ENCODE results near the gene PRSS38. TPM values are rescaled to one million over a fixed set of nuclear protein-coding genes. Genes with fewer than 3 reads are reported as not detected.
"Not testable (repeated sequence)": the region's sequence is repeated elsewhere in the genome, so short reads cannot be mapped to it uniquely, and the experiment has no call there.

PRSS38 gene
- polyA plus RNA-seq, 4 donors: not detected

DNA sequence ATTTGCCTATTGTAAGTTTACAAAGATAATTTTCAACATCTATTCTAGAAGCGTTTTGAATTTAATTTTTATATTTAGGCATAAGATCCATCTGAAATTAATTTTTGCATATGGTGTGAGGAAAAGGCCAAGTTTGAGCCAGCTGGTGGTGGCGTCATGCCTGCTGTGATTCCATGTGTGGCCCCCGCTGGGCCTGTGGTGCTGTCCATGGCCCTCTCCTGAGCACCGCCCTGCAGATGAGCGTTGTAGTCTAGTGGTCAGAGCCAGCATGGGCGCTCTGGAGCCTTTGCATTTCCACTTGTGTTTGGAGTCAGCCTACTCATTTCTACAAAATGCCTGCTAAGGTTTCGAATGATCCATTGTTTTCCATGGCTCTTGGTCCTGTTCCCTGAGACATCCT lies 22.7 kb downstream of the PRSS38 start:
- DNase-seq (ENCODE audit: low read depth in 4 of 4, low spot score in 3 of 4): no peak

DNA sequence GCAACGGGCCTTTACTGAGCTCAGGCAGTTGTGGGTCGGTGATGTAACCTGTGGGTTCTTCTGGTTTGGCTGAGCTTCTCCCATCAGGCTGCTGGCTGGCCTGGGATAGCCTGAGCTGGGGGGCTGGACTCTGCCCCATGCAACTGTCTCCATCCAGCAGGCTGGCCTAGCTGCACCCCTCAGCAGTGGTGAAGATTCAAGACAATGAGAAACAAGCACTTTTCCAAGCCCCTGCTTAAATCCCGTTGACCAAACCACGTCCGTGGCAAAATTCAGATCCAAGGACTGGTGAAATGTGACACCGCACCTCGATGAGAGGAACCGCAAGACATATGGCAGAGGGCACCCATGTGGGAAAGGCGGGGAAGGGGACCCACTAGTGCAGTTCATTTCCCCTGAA lies 25.6 kb downstream of the PRSS38 start:
- no peak for DNase-seq (ENCODE audit: low read depth in 4 of 4, low spot score in 3 of 4)

DNA sequence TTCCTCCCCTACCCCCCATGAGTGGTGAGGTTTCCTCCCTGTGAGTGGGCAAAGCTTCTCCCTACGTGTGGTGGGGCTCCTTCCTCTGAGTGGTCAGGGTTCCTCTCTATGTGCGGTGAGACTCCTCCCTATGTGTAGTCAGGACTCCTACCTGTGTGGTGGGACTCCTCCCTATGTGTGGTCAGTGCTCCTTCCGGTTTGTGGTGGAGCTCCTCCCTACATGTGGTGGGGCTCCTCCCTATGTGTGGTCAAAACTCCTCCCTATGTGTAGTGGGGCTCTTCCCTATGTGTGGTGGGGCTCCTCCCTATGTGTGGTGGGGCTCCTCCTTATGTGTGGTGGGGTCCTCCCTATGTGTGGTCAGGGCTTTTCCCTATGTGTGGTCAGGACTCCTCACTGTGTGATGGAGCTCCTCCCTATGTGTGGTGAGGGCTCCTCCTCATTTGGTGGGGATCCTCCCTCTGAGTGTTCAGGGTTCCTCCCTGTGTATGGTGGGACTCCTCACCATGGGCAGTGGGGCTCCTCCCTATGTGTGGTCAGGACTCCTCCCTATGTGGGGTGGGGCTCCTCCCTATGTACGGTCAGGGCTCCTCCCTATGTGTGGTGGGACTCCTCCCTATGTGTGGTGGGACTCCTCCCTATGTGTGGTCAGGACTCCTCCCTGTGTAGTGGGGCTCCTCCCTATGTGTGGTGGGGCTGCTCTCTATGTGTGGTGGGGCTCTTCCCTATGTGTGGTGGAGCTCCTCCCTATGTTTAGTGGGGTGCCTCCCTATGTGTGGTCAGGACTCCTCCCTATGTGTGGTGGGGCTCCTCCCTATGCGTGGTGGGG lies 29.1 kb downstream of the PRSS38 start:
- DNase-seq (ENCODE audit: low read depth in 4 of 4, low spot score in 3 of 4): no peak

DNA sequence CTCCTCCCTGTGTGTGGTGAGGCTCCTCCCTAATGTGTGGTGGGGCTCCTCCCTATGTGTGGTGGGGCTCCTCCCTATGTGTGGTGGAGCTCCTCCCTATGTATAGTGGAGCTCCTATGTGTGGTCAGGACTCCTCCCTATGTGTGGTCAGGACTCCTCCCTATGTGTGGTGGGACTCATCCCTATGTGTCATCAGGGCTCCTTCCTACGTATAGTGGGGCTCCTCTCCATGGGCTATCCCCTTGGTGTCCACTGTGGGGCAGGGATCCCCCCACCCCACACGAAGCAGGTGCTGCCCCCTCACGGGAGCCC lies 29.6 kb downstream of the PRSS38 start:
- DNase-seq (ENCODE audit: low read depth in 4 of 4, low spot score in 3 of 4): no peak

DNA sequence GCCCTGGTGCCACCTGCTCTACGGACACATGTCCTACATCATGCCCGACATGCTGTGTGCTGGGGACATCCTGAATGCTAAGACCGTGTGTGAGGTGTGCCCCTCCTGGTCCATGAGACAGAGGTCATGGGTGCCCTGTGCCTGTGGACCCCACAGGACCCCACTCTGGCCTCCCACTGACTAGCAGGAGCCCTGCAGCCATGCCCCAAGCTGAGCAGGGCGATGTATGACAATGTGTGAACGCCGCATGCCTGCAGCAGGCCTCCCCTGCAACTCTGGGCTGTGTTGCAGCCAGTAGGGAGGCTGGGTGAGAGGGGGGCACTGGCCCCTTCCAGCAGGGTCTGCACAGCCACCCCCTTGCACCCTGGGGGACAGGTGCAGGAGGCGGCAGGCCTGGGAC lies 30.0 kb downstream of the PRSS38 start:
- no peak for DNase-seq (ENCODE audit: low read depth in 4 of 4, low spot score in 3 of 4)

DNA sequence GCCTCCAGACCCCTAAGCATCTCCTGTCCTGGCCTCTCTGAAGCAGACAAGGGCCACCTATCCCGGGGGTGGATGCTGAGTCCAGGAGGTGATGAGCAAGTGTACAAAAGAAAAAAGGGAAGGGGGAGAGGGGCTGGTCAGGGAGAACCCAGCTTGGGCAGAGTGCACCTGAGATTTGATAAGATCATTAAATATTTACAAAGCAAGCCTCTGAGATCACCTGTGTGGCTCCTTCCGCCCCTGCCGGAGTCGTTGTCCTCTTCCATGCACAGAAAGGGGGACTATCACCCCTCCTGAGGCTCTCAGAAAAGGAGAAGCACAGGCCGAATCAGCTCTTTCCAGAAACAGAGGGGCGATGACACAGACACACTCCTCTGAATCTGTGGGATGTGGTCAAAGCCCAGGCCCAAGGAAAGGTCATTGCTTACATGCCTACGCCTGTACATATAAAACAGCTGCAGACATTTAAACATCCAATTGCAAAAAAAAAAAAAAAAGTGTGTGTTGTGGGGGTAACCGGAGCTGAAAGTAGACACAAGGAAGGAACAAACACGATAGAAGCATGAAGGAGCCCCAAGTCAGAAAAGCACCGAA lies 30.9 kb downstream of the PRSS38 start:
- no peak for DNase-seq (ENCODE audit: low read depth in 4 of 4, low spot score in 3 of 4)

DNA sequence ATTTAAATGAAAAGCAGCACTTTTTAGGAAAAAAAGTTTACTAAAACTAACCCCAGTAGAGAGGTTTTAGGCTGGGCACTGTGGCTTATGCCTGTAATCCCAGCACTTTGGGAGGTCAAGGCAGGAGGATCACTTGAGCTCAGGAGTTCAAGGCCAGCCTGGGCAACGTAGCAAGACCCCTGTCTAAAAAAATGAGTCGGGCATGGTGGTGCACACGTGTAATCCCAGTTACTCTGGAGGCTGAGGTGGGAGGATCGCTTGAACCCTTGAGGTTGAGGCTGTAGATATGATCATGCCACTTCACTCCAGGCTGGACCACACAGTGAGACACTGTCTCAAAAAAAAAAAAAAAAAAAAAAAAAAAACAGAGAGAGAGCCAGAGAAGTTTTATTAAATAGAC lies 31.6 kb downstream of the PRSS38 start:
- DNase-seq (ENCODE audit: low read depth in 4 of 4, low spot score in 3 of 4): not testable (repeated sequence)

DNA sequence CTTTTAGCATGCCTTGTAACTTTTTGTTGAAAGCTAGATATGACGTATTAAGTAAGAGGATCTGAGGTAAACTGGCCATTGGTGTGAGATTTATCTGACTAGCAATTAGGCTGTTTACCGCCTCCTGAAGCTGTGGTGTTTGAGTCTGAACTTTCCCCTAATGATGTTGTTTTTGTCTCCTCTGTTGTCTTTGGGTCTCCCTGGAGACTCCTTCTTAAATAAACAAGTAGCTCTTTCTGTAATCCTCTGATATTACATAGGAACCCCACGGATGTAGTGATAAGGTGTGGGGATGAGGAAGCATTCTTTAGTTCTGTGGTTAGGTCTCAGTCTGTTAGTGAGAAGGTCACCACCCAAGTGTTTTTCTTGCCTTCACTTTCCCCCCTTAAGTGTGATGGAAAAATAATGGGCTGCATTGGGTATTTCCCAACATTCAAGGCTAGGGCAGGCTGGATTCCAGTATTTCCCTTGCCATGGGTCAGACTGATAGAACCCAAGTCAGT lies 33.0 kb downstream of the PRSS38 start:
- no peak for DNase-seq (ENCODE audit: low read depth in 4 of 4, low spot score in 3 of 4)

DNA sequence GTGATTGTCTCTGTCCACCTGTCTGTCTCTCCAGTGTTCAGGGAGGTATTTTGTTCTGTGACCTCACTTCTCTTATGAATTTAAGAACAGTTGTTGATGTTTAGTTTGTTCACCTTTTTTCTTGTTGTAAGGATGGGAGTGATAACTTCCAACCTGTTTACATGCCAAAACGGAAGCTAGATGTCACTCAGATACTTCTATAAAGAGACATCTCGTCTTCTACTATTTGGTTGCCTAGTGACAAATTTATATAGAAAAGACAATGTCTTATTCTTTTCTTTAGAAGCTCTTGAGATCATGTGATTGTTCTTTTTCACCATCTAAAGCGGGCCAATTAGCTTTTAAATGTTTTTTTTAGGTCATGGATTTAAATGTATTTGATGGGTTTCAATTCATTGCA lies 33.8 kb downstream of the PRSS38 start:
- DNase-seq (ENCODE audit: low read depth in 4 of 4, low spot score in 3 of 4): no peak

DNA sequence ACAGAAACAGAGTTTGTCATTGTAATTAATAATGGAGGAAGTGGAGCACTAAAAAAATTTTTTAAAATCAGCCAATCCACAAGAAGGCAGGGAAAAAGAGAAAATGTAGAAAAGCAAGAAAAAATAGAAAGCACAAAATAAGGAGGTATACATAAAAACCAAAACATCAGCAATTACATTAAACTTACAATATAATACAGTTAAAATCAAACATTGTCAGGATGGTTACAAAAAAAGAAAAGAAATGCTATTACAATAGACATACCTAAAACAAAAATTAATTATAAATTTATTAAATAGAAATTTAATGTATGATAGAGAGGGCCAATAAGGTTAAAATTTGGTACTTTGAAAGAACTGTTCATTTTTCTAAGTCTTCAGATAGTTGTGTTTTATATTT lies 38.7 kb downstream of the PRSS38 start:
- DNase-seq (ENCODE audit: low read depth in 4 of 4, low spot score in 3 of 4): no peak

DNA sequence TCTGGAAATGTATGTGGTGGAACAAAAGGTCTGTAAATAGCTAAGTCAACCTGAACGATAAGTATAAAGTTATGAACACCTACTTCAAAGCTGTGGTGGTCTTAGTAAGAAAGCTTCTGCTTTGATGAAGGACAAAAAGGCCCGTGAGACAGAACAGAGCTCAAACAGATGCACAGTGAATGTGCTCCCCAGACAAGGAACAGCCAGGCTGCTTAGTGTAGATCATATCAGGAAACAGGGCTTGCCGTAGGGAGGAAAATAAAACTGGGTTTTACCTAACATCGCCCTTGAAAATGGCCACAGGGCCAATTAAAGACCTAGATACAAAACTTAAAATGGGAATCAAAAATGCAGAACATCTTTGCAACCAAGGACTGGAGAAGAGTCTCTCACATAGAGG lies 40.2 kb downstream of the PRSS38 start:
- no peak for DNase-seq (ENCODE audit: low read depth in 4 of 4, low spot score in 3 of 4)

DNA sequence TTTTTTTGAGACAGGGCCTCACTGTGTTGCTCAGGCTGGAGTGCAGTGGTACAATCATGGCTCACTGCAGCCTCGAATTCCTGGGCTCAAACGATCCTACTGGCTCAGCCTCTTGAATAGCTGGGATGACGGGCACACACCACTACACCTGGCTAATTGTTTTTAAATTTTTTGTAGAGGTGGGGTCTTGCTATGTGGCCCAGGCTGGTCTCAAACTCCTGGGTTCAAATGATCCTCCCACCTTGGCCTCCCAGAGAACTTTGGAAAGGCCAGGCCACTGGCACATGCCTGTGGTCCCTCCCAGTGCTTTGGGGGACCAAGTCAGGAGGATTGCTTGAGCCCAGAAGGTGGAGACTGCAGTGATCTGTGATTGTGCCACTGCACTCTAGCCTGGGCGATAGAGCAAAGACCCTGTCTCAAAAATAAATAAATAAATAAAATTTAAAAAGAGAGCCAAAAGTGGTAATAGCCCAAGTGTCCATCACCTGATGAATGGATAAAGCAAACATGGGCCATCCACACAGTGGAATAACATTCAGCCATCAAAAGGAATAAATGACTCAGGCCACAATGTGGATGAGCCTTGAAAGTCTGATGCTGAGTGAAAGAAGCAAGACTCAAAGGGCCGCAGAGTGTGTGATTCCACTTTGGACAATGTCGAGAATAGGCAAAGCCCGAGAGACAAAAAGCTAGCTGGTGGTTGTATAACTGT lies 40.8 kb downstream of the PRSS38 start:
- DNase-seq (ENCODE audit: low read depth in 4 of 4, low spot score in 3 of 4): no peak

DNA sequence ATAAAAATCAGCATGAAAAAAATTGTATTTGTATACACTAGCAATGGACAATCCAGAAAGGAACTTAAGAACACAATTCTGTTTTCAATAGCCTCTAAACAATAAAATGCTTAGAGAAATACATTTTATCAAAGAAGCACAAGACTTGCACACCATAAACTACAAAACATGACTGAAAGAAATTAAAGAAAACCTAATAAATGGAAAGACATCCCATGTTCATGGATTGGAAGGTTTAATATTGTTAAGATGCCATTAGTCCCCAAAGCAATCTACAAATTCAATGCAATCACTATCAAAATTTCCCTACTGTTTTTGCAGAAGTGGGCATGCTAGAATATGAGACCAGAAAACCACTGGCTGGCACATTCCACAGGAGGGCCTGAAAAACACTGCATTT lies 49.4 kb downstream of the PRSS38 start:
- DNase-seq (ENCODE audit: low read depth in 4 of 4, low spot score in 3 of 4): no peak

DNA sequence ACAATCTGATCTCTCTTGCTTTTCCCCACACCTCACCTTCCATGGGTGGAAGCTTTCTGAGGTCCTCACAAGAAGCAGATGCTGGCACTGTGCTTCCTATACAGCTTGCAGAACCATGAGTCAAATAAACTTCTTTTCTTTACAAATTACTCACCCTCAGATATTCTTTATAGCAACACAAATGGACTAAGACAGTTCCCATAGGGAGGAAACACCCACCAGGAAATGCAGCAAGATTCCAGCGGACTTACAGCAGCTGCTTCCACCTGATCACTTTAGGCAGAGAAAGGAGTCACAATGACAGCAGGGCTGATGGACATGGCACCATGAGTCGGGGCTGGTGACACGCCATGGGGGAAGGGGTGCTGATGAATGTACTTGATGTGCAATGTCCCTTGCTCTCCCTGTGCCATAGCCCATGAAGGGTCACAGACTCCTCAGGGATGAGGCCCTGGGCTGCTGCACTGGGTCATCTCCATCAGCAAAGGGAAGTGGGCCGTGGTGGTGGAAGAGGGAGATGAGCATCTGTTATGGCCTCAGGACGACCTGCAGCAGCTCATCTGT lies 53.9 kb downstream of the PRSS38 start:
- no peak for DNase-seq (ENCODE audit: low read depth in 4 of 4, low spot score in 3 of 4)

DNA sequence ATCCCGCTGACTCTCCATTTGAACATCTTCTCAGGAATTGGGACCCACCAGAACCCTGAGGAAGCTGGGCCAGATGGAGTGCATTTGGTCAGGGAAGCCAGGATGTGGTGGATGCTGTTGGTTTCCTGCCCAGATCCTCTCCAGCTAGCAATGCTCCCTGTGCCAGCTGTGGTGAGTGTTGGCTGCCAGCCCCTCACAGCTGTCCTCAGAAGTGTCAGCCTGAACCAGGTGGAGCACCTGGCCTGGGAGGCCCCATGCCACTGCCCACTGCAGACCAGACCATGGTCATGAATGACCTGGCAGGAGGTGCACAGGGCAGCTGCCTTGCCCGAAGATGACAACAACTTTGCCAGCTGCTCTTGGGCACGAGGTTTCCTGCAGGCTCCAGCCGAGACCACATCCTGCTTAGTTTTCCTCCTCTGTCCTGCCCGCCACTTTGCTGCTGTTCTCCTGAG lies 54.4 kb downstream of the PRSS38 start:
- no peak for DNase-seq (ENCODE audit: low read depth in 4 of 4, low spot score in 3 of 4)

DNA sequence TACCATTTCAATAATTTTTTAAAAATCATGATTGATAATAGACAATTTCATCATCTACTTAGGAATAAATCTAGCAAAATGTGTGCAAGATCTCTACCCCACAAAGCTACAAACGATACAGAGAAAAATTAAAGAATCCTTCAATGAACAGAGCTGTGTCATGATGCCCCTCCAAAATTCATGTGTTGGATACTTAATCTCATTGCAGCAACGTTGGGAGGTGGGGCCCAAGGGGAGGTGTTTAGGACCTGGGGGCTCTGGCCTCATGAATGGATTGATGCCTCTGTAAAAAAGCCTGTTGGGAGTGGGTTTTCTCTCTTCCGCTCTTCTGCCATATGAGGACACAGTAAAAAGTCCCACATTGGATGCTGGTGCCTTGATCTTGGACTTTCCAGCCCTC lies 54.9 kb downstream of the PRSS38 start:
- DNase-seq (ENCODE audit: low read depth in 4 of 4, low spot score in 3 of 4): no peak

DNA sequence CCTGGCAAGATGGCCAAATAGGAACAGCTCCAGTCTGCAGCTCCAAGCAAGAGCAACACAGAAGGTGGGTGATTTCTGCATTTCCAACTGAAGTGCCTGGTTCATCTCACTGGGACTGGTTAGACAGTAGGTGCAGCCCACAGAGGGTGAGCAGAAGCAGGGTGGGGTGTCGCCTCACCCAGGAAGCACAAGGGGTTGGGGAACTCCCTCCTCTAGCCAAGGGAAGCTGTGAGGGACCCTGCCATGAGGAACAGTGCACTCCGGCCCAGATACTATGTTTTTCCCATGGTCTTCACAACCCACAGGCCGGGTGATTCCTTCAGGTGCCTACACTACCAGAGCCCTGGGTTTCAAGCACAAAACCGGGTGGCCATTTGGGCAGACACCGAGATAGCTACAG lies 56.4 kb downstream of the PRSS38 start:
- not testable (repeated sequence) for DNase-seq (ENCODE audit: low read depth in 4 of 4, low spot score in 3 of 4)

DNA sequence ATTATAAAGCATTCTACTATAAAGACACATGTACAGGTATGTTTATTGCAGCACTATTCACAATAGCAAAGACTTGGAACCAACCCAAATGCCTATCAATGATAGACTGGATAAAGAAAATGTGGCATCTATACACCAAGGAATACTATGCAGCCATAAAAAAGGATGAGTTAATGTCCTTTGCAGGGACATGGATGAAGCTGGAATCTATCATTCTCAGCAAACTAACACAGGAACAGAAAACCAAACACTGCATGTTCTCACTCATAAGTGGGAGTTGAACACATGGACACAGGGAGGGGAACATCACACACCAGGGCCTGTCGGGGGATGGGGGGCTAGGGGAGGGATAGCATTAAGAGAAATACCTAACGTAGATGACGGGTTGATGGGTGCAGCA lies 62.3 kb downstream of the PRSS38 start:
- not testable (repeated sequence) for DNase-seq (ENCODE audit: low read depth in 4 of 4, low spot score in 3 of 4)

DNA sequence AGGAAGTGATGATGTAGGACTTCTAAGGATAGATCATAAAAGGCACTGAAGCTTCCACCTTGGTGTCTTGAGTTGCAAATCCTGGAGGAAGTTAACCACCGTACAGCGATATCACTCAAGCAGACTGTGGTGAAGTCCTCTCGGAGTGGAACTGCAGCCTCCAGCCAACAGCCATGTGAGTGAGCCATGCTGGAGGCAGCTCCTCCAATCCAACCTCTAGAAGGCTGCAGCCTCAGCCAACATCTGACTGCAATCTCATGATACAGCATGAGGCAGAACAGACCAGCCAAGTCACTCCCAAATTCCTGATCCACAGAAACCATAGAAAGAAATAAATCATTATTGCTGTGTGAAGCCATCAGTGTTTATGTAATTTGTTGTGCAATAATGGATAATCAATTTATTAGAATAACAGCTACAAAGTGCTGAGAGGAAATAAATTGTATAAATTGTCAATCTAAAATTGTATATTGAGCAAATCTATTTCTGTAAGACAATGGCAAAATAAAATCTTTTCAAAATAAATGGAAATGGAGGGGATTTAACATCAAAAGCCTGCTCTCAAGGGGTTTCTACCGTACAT lies 65.0 kb downstream of the PRSS38 start:
- no peak for DNase-seq (ENCODE audit: low read depth in 4 of 4, low spot score in 3 of 4)

DNA sequence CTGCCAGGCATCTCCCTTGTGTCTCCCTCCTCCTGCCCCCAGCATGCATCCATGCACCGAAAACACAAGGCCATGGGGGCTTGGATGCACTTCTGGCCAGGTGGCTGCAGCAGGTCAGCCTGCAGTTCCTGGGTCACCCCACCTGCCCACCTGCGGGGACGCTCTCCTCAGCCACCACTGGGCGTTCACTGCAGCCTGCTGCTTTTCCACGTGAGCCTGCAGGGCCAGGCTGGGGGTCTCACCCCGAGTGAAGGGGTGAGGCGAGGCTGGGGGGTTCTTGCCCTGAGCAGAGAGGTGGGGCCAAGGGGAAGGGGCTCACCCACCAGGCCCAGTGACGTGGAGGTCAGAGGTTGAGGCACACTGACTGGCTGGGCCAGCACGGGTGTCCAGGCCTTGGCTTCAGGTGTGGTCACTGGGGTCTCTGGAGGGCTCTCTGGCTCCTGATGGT lies 67.6 kb downstream of the PRSS38 start:
- DNase-seq (ENCODE audit: low read depth in 4 of 4, low spot score in 3 of 4): no peak
